Heart left ventricle (tissue), 13 donors: ENCODE measurements around the gene UROC1.

Source experiments
- POLR2A ChIP-seq, 2 donors: fragments of 450-650 bp; IDR thresholded peaks; one replicate each; pipeline ENCODE4 v1.6.1; 2017; ENCODE audit warnings: antibody characterized with exemption in 2 of 2, mild to moderate bottlenecking in 2 of 2, moderate library complexity in 2 of 2
- TF ChIP-seq, protein P1 (sequence below), 12 donors: fragments of 200-600 bp; sonication (generic) in 4 of 12; IDR thresholded peaks; one replicate each; pipeline versions ENCODE4 v1.5.0 to v1.8.0; 2018 to 2022; ENCODE audit warnings: antibody characterized with exemption in 12 of 12, mild to moderate bottlenecking in 5 of 12
- donor health status: ischemic (EF 13 %, LVEDD 7.1; RV severe dilation, severe dysfunction).
- donor health status: DM: no; HTN: yes; CAD: no.
- donor health status: DM: no; HTN: no; CAD: no.
- donor health status: ischemic (EF 25% LVEDD 6.9; RV normal size, moderate dysfunction).
- donor health status: ischemic (EF 25% LVEDD 5.7; RV mildly dilated, moderate dysfunction).
- donor health status: ischemic (EF 35%, LVEDD 5.7; RV mildly dilated, moderate dysfunction).
- donor health status: nonischemic (EF 11% LVEDD 7.7; RV severe dilation, severe dysfunction).
- donor health status: DM: yes; HTN: yes; CAD: no.
- donor health status: PGD.
- donor health status: ischemic (EF 29% LVEDD 5.4; RV normal size, mild dysfunction).
- donor health status: nonischemic (EF 23%, LVEDD 6.1; RV moderate dilation, normal function).

DNA sequence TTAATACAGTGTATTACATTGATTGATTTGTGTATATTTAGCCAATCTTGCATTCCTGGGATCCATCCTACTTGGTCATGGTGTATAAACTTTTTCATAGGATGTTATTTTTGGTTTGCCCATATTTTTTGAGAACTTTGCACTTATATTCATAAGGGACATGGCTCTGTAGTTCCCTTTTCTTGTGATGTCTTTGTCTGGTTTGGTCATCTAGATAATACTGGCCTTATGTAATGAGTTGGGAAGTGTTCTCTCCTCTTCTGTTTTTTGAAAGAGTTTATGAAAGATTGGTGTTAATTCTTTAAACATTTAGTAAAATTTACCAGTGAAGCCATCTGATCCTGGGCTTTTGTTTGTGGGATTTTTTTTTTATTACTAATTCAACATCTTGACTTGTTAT lies 15.9 kb upstream of the UROC1 start:
- TF ChIP-seq POLR2A (IDR thresholded peaks at IDR 0.05) = no peak
- TF ChIP-seq, protein P1, sequence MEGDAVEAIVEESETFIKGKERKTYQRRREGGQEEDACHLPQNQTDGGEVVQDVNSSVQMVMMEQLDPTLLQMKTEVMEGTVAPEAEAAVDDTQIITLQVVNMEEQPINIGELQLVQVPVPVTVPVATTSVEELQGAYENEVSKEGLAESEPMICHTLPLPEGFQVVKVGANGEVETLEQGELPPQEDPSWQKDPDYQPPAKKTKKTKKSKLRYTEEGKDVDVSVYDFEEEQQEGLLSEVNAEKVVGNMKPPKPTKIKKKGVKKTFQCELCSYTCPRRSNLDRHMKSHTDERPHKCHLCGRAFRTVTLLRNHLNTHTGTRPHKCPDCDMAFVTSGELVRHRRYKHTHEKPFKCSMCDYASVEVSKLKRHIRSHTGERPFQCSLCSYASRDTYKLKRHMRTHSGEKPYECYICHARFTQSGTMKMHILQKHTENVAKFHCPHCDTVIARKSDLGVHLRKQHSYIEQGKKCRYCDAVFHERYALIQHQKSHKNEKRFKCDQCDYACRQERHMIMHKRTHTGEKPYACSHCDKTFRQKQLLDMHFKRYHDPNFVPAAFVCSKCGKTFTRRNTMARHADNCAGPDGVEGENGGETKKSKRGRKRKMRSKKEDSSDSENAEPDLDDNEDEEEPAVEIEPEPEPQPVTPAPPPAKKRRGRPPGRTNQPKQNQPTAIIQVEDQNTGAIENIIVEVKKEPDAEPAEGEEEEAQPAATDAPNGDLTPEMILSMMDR (IDR thresholded peaks at IDR 0.05) = no peak
